AG20443 (cell line): ENCODE measurements around the gene BLNK.

Source experiments
- DNase-seq: peaks from one replicate; pipeline ENCODE4 v3.0.0; 2012; ENCODE audit warnings: low spot score, mixed read lengths

BLNK gene

GRCh38 chr10:96288151-96288621 lies 16.8 kb upstream of the BLNK start:
- no peak for DNase-seq

- DNase-seq: no peak
These were observed 16.2 kb upstream of the BLNK start for GRCh38 chr10:96287392-96288105.

- DNase-seq: no peak
These were observed 14.0 kb upstream of the BLNK start for GRCh38 chr10:96285331-96285752.

GRCh38 chr10:96283756-96284155 lies 12.4 kb upstream of the BLNK start:
- no peak for DNase-seq

- DNase-seq: no peak
These were observed 12.0 kb upstream of the BLNK start for GRCh38 chr10:96283351-96283750.

- no peak for DNase-seq
These were observed 10.2 kb upstream of the BLNK start for GRCh38 chr10:96281444-96282029.

- DNase-seq: no peak
These were observed 9.5 kb upstream of the BLNK start for GRCh38 chr10:96280859-96281258.

- DNase-seq: no peak
These were observed 7.8 kb upstream of the BLNK start for GRCh38 chr10:96279191-96279641.

- no peak for DNase-seq
These were observed 5.5 kb upstream of the BLNK start for GRCh38 chr10:96276831-96277230.

GRCh38 chr10:96276426-96276825 lies 5.1 kb upstream of the BLNK start:
- no peak for DNase-seq

- DNase-seq: no peak
These were observed 4.5 kb upstream of the BLNK start for GRCh38 chr10:96275685-96276418.

GRCh38 chr10:96272316-96273280 lies 1.2 kb upstream of the BLNK start:
- DNase-seq: no peak

GRCh38 chr10:96270571-96270970 lies 798 bp downstream of the BLNK start:
- no peak for DNase-seq

- no peak for DNase-seq
These were observed 1.7 kb downstream of the BLNK start for GRCh38 chr10:96269438-96270300.

- no peak for DNase-seq
These were observed 2.9 kb downstream of the BLNK start for GRCh38 chr10:96268341-96268909.

GRCh38 chr10:96267234-96267705 lies 4.1 kb downstream of the BLNK start:
- no peak for DNase-seq

GRCh38 chr10:96266118-96266770 lies 5.1 kb downstream of the BLNK start:
- DNase-seq: no peak

- no peak for DNase-seq
These were observed 6.4 kb downstream of the BLNK start for GRCh38 chr10:96264938-96265337.

GRCh38 chr10:96263669-96264068 lies 7.7 kb downstream of the BLNK start:
- DNase-seq: no peak

GRCh38 chr10:96263176-96263575 lies 8.2 kb downstream of the BLNK start:
- no peak for DNase-seq
